ENCODE data around the gene RGS9. TPM values are rescaled to one million over a fixed set of nuclear protein-coding genes. Genes with fewer than 3 reads are reported as not detected.

RGS9 gene
- total and polyA plus RNA-seq, 2 donors (not counting 1 experiment from before 2014, with no cell fraction given) = 0.36 to 3.4 TPM

GRCh38 chr17:65220732-65221131 is 83.6 kb downstream of the RGS9 start:
- DNase-seq (no peak), ATAC-seq (ENCODE audit: low read depth) (no peak)
- no peak overlapping the region for H3K9ac ChIP-seq (ENCODE audit: low read length)
- intact Hi-C loops (cut with micrococcal nuclease) = no loop called here
- no peaks in the 10 kb centered on the region for H3K36me3 ChIP-seq (replicated peaks in 1 of 2; ENCODE audit: control extremely low read depth in 1 of 2, control insufficient read depth in 1 of 2, extremely low read depth in 1 of 2, insufficient read depth in 2 of 2, low read length in 1 of 2)
- H3K4me1 ChIP-seq (ENCODE audit: control insufficient read depth in 2 of 2, insufficient read depth in 2 of 2, low read length in 2 of 2) = no peaks in the 10 kb centered on the region
- no peaks in the 10 kb centered on the region for H3K4me1 Mint-ChIP-seq
- no peaks in the 10 kb centered on the region for H4K20me1 ChIP-seq (ENCODE audit: control insufficient read depth, insufficient read depth, low read length, poor library complexity, severe bottlenecking)
- ChIA-PET CTCF (interaction anchor here (0.6 kb wide), 1 partner anchor 23 kb away, joined by 5 read pairs; no protein-coding TSS in a partner anchor), POLR2A (no interaction called here)
- 92% methylated on average over 1 of the region's 1 CpG for WGBS (ENCODE audit: insufficient coverage)
- H3K79me2 ChIP-seq (ENCODE audit: control insufficient read depth, insufficient read depth, low read length) = no peaks in the 10 kb centered on the region
- H3K27me3 Mint-ChIP-seq = peaks cover 17% of the 10 kb centered on the region
- H3K4me3 ChIP-seq (ENCODE audit: control extremely low read depth in 1 of 5, extremely low read depth in 1 of 5, insufficient read depth in 1 of 5, low read depth in 2 of 5, low read length in 4 of 5) = no peak overlapping the region
- H3K4me3 Mint-ChIP-seq = no peak overlapping the region
- no peak overlapping the region for H3K27ac ChIP-seq (ENCODE audit: low read length in 2 of 2)
- no peak overlapping the region for H2AFZ ChIP-seq (ENCODE audit: insufficient read depth, low read depth, low read length, poor library complexity, severe bottlenecking)
- H3K9me3 ChIP-seq (ENCODE audit: control extremely low read depth in 1 of 3, control insufficient read depth in 2 of 3, insufficient read depth in 1 of 3, low read length in 2 of 3) = no peaks in the 10 kb centered on the region
- H3K27ac Mint-ChIP-seq = no peak overlapping the region
- TF ChIP-seq EZH2 (IDR thresholded peaks at IDR 0.05; ENCODE audit: borderline replicate concordance, insufficient read depth, low read depth, low read length, poor library complexity, severe bottlenecking) (no peak), CTCF (IDR thresholded peaks at IDR 0.05) (no peak)
- H3K9me3 Mint-ChIP-seq (ENCODE audit: insufficient read depth) = no peaks in the 10 kb centered on the region
- peaks cover 0 to 3% (median under 1%) of the 10 kb centered on the region in 4 experiments for H3K27me3 ChIP-seq (replicated peaks in 1 of 4; ENCODE audit: control extremely low read depth in 1 of 4, control insufficient read depth in 3 of 4, insufficient read depth in 4 of 4, low read length in 3 of 4)
- H3K4me2 ChIP-seq (replicated peaks; ENCODE audit: low read depth, low read length, poor library complexity, severe bottlenecking) = no peak overlapping the region

DNA sequence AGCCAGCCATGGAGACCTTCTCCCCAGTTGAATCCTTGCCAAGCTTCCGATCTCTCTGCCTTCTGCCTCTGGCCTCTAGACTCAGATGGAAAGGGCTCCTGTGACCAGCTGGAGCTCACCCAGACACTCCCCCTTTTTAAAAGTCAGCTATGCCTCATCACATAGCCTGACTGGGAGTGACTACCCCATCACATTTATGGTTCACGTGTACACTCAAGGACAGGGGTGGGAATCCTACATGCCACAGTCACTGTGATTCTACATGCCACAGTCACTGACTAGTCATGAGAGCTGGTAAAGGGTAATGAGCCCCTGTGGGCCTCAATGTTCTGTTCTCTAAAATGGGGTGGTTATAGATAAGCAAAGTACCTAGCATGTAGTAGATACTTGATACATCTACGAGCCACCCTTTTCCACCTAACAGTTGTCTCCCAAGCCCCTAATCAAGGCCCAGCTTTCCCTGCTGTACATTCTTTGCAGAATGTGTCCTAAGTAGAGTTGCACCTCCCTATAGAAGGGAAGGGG is 85.1 kb downstream of the RGS9 start:
- no peak overlapping the region for H2AFZ ChIP-seq (ENCODE audit: insufficient read depth, low read depth, low read length, poor library complexity, severe bottlenecking)
- ATAC-seq (ENCODE audit: low read depth) (no peak), DNase-seq (no peak)
- no peaks in the 10 kb centered on the region for H3K36me3 ChIP-seq (replicated peaks in 1 of 2; ENCODE audit: control extremely low read depth in 1 of 2, control insufficient read depth in 1 of 2, extremely low read depth in 1 of 2, insufficient read depth in 2 of 2, low read length in 1 of 2)
- H3K9me3 Mint-ChIP-seq (ENCODE audit: insufficient read depth) = no peaks in the 10 kb centered on the region
- no peak overlapping the region for H3K4me3 Mint-ChIP-seq
- ChIA-PET POLR2A (no interaction called here), CTCF (no interaction called here)
- H3K4me1 ChIP-seq (ENCODE audit: control insufficient read depth in 2 of 2, insufficient read depth in 2 of 2, low read length in 2 of 2) = no peaks in the 10 kb centered on the region
- H3K9ac ChIP-seq (ENCODE audit: low read length) = no peak overlapping the region
- no peaks in the 10 kb centered on the region for H4K20me1 ChIP-seq (ENCODE audit: control insufficient read depth, insufficient read depth, low read length, poor library complexity, severe bottlenecking)
- H3K27me3 Mint-ChIP-seq = peaks cover 23% of the 10 kb centered on the region
- intact Hi-C loops (cut with micrococcal nuclease) = no loop called here
- no peaks in the 10 kb centered on the region for H3K79me2 ChIP-seq (ENCODE audit: control insufficient read depth, insufficient read depth, low read length)
- TF ChIP-seq EZH2 (IDR thresholded peaks at IDR 0.05; ENCODE audit: borderline replicate concordance, insufficient read depth, low read depth, low read length, poor library complexity, severe bottlenecking) (no peak), CTCF (IDR thresholded peaks at IDR 0.05) (no peak)
- no peak overlapping the region for H3K27ac ChIP-seq (ENCODE audit: low read length in 2 of 2)
- H3K4me3 ChIP-seq (ENCODE audit: control extremely low read depth in 1 of 5, extremely low read depth in 1 of 5, insufficient read depth in 1 of 5, low read depth in 2 of 5, low read length in 4 of 5) = no peak overlapping the region
- no peak overlapping the region for H3K4me2 ChIP-seq (replicated peaks; ENCODE audit: low read depth, low read length, poor library complexity, severe bottlenecking)
- H3K4me1 Mint-ChIP-seq = no peaks in the 10 kb centered on the region
- peaks cover 0 to 13% (median under 1%) of the 10 kb centered on the region in 4 experiments for H3K27me3 ChIP-seq (replicated peaks in 1 of 4; ENCODE audit: control extremely low read depth in 1 of 4, control insufficient read depth in 3 of 4, insufficient read depth in 4 of 4, low read length in 3 of 4)
- no peaks in the 10 kb centered on the region for H3K9me3 ChIP-seq (ENCODE audit: control extremely low read depth in 1 of 3, control insufficient read depth in 2 of 3, insufficient read depth in 1 of 3, low read length in 2 of 3)
- 100% methylated on average over 1 of the region's 3 CpGs for WGBS (ENCODE audit: insufficient coverage)
- H3K27ac Mint-ChIP-seq = no peak overlapping the region
